ENCODE results near the gene TK1.
"Not testable (repeated sequence)": the region's sequence is repeated elsewhere in the genome, so short reads cannot be mapped to it uniquely, and the experiment has no call there.

The TK1 gene

GRCh38 chr17:78186692-78187595 is at the start of gene TK1, which contains the start of gene AFMID:
TSS of gene TK1 (minus strand) at chr17:78187052. CDS start at chr17:78186994, 58 bp downstream.
TSS of gene AFMID (plus strand) at chr17:78187362. CDS start at chr17:78187371, 9 bp downstream.
- DNase-seq: peak; percentile 83

- no peak for DNase-seq
Observed at GRCh38 chr17:78235885-78236284, 49.0 kb upstream of the TK1 start.

- DNase-seq: not testable (repeated sequence)
Observed at GRCh38 chr17:78235022-78235421, 48.2 kb upstream of the TK1 start.

GRCh38 chr17:78234261-78234865 is 47.5 kb upstream of the TK1 start:
- DNase-seq: no peak

GRCh38 chr17:78233678-78234077 is 46.8 kb upstream of the TK1 start:
- DNase-seq: no peak

GRCh38 chr17:78232859-78233173 is 46.0 kb upstream of the TK1 start:
- no peak for DNase-seq

- no peak for DNase-seq
Observed at GRCh38 chr17:78231991-78232858, 45.4 kb upstream of the TK1 start.

- DNase-seq: no peak
Observed at GRCh38 chr17:78230996-78231935, 44.4 kb upstream of the TK1 start, which contains the start of gene TMEM235. TSS of gene TMEM235 (plus strand) at chr17:78231631. CDS start at chr17:78232024, 393 bp downstream.

- no peak for DNase-seq
Observed at GRCh38 chr17:78230252-78230962, 43.6 kb upstream of the TK1 start.

GRCh38 chr17:78228176-78228575 is 41.3 kb upstream of the TK1 start:
- no peak for DNase-seq

GRCh38 chr17:78227455-78227916 is 40.6 kb upstream of the TK1 start:
- DNase-seq: no peak

- DNase-seq: no peak
Observed at GRCh38 chr17:78226759-78227454, 40.1 kb upstream of the TK1 start.

GRCh38 chr17:78226055-78226758 is 39.4 kb upstream of the TK1 start:
- no peak for DNase-seq

- no peak for DNase-seq
Observed at GRCh38 chr17:78225088-78225865, 38.4 kb upstream of the TK1 start.

GRCh38 chr17:78224231-78225087 is 37.6 kb upstream of the TK1 start:
- DNase-seq: no peak

- DNase-seq: no peak
Observed at GRCh38 chr17:78223765-78224164, 36.9 kb upstream of the TK1 start.

- no peak for DNase-seq
Observed at GRCh38 chr17:78223061-78223460, 36.2 kb upstream of the TK1 start.
